ENCODE data around the gene MFAP3L.
"Not testable (repeated sequence)": the region's sequence is repeated elsewhere in the genome, so short reads cannot be mapped to it uniquely, and the experiment has no call there.

MFAP3L gene

DNA sequence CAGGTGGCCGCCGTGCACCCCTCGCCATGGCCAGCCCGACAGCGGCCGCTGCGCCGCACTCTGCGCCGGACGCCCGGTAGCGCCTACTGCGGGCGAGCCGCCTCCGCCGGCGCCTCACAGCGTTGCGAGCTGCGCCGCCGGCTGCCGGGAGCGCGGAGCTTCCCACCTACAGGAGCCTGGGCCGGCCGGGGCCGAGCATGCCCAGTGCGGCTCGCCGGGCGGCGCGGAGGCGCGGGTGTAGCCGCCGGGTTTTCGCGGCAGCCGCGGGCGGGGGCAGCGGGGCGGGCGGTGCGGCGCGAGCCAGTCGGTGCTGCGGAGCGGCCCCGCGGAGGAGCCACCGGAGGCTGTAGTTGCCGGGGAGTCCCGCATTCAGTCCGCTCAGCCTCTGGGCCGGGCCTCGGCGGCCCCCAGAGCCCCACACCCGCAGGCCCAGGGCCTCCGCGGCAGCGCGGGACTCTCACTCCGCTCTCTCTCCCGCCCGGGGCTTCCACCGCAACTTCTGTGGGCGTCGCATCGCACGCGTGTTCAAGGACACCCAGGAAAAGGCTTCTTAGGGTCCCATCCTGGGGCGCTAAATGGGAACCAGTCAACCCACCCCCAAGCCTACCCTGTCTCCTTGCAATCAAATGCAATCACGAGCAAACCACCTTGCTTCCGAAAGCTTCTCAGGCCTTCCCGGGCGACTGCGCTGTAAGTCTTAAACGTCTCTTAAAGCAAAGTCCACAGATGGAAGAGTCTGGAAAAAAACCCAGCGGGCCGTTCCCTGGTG lies at the start of gene MFAP3L:
Gene MFAP3L, minus strand, starts transcription at position 143 of the 769 bp plus-strand sequence. CDS start 20,518 bp downstream, outside the sequence.
- peak; percentile 59 for DNase-seq

DNA sequence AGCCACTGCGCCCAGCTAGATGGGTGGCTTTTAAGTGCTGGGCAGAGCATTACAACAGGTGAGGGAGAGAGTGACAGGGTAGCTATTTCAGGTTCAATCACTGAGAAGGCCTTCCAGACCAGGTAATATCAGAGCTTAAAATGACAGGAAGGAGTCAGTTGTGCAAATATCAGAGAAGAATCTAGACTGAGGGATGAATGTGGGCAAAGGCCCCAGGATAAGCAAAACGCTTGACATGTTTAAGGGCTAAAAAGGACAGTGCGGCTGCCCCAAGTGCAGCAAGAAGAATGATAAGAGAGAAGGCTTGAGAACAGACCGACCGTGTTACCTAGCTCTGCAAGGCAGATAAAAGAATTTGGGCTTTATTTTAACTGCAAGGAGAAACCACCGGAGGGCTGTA lies 45.0 kb upstream of the MFAP3L start:
- no peak for DNase-seq

GRCh38 chr4:170068438-170069128 lies 42.4 kb upstream of the MFAP3L start:
- no peak for DNase-seq

GRCh38 chr4:170059421-170059820 lies 33.2 kb upstream of the MFAP3L start:
- DNase-seq, result no peak

DNA sequence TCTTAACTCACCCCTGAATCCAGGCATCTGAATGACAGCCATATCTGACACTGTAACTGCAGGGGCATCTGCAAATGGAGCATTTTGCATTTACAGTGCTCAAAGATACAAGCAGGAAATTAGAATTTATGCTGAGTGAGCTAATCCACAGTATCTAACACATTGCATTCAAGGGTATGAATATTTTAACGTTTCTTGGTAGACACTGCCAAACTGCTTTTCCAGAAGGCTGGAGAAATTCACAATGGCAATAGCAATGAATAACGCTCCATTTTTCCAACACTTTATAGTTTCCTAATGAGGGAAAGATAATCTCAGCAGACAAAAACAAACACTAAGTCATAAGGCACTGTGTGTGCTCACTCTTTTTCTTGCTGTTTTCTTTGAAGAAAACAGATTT lies 32.6 kb upstream of the MFAP3L start:
- DNase-seq, result no peak

- DNase-seq, result no peak
Measured at GRCh38 chr4:170057866-170058265, 31.7 kb upstream of the MFAP3L start.

- no peak for DNase-seq
Measured at GRCh38 chr4:170052919-170053318, 26.7 kb upstream of the MFAP3L start.

GRCh38 chr4:170051402-170051801 lies 25.2 kb upstream of the MFAP3L start:
- no peak for DNase-seq

- no peak for DNase-seq
Measured at GRCh38 chr4:170049766-170050165, 23.6 kb upstream of the MFAP3L start.

GRCh38 chr4:170047771-170048354 lies 21.7 kb upstream of the MFAP3L start:
- no peak for DNase-seq

DNA sequence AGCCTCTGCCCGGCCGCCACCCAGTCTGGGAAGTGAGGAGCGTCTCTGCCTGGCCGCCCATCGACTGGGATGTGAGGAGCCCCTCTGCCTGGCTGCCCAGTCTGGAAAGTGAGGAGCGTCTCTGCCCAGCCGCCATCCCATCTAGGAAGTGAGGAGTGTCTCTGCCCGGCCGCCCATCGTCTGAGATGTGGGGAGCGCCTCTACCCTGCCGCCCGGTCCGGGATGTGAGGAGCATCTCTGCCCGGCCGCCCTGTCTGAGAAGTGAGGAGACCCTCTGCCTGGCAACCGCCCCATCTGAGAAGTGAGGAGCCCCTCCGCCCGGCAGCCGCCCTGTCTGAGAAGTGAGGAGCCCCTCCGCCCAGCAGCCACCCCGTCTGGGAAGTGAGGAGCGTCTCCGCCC lies 20.0 kb upstream of the MFAP3L start:
- DNase-seq, result not testable (repeated sequence)

DNA sequence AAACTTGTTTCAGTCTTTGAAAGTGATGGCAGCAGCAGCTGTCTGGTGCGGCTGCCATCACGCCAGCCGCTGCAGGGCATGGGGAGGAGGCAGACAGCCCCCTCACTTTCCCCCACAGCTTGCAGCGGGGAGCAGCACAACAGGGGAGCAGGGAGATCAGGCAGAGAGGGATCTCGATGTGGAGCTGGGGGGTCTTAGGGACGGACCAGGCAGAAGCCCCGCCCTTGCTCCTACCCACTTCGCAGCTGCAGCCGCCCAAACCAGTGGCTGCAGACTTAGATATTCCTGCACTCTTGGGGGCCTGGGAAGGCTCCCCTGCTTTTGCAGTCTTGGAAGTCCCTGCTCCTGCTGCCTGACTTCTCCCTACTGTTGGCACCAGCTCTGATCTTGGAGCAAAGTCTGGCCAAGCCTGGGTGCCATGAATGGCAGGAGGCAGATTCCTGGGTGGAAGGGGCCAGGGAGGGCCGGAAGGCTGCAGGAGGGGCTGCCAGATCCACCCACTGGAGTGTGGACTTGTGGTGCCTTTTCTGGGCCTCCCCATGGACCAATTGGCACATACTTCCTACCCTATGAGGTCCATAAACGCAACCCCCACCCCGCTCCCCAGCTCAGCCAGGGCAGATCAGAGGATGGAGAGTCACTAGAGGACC lies 14.0 kb upstream of the MFAP3L start:
- no peak for DNase-seq

DNA sequence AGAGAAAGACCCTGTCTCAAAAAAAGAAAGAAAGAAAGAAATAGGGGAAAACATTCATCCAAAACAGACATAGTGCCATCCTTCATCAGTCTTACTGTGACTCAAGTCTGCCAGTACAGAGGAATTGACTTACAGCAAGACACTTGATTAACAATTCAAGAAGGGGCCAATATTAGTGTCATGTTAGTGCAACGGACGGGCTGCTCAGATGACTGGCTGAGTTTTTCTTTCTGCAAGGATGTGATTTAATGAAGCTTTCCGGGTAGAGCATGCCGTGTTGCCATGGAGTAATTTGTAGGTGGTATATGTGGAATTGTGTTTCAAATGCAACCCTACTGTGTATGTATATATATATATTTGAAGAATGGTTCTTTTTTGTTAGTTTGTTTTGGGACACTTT lies 12.6 kb upstream of the MFAP3L start:
- DNase-seq, result no peak

DNA sequence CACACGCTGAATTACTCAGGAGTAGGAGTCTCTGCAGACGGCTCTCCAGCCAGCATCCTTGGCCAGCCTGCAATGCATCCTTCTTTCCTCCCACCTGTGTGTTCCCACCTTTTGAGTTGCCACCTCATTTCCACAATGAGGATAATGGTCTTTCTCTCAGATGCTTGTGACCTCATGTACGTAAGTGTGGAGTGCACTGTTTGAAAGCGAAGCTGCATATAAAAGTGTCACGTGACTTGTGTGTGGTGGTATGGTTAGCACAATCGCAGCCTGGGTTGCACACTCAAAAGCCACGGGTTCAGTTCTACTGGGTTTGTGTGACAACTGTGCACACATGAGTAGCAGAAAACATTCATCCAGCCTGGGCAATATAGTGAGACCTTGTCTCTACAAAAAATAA lies 12.0 kb upstream of the MFAP3L start:
- DNase-seq, result no peak

- no peak for DNase-seq
Measured at GRCh38 chr4:170037481-170037880, 11.3 kb upstream of the MFAP3L start.

DNA sequence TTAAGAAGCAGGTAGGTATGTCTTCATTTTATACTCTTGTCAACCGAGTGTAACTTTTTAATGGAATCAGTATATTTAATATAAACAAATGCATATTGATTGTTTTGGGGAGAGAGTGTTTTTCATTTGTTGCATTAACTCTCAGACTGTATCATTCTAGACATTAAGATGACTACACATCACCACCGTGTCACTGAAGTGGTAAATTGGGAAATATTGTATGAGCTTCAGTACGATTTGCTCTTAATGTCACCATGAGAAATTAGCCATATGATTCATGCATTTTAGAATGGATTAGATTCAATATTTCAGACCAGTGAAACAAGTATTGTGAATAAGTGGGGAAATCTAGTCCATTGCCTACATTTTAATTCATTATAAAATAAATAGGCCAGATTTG lies 9.7 kb upstream of the MFAP3L start:
- no peak for DNase-seq

DNA sequence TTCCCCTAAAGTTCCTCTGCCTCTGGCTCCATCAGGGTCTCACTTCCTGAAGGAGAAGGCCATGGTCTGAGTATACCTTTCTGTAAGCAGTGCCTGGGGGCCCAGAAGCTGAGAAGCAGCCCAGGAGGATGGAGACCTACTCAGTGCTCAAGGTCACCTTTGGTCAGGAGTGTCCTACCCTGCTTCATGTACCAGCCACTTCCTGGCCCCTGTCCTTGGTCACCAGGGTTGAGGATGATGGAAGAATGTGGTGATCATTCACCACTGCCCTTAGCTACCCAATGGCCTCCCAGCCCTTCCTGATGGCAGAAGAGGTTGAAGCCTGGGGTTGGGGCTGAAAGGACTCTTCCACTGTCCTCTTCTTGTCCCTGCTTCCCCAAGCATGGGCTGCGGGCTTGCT lies 9.0 kb upstream of the MFAP3L start:
- no peak for DNase-seq

GRCh38 chr4:170033999-170034398 lies 7.8 kb upstream of the MFAP3L start:
- DNase-seq, result no peak

DNA sequence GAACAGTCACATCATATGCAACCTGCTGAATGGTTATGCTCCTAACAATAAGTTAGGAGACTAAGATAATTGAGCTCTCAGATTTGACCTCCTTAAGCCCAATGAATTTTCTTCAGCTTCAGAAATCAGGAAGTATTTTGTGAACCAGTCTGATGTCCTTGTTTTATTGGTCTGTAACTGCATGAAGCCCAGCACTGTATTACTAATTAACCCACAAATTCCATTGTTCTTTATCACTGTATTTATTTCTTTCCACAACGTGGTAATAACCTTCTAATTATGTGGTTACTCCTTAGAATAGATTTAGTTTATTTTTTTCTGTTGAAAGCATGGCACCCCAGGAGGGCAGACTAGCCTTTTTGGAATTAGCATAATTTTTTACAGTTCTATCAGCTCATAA lies 3.9 kb upstream of the MFAP3L start:
- no peak for DNase-seq

- DNase-seq, result peak; percentile 87
Measured at GRCh38 chr4:170027181-170027829, 1.1 kb upstream of the MFAP3L start.

- DNase-seq, result no peak
Measured at GRCh38 chr4:170025523-170026252, 507 bp downstream of the MFAP3L start.

DNA sequence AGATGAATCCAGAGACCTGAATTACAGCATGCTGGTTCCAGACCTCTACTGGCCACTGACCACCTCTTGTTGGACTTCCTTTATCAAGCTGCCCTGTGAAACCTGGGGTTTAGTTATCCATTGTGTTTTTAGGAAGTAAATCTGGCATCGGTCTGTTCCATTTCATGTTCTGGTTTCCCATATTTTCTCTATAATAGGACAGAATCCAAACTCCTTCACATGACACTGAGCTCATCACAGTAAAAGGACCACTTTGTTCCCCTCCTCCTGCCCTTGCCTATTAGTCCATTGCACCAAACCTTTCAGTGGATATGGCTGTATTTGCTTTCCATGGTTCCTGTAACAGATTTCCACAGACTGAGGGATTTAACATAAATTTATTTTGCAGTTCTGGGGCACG lies 4.0 kb downstream of the MFAP3L start:
- no peak for DNase-seq

Measured in NCI-H1417 treated with DMSO at 0.1 percent for 48 hours (cell line).